ENCODE results near the gene TLR3. TPM values are rescaled to one million over a fixed set of nuclear protein-coding genes. Genes with fewer than 3 reads are reported as not detected.

Gene TLR3
- total and polyA plus RNA-seq, 4 donors = 3.2 to 15.1 (median 10.2) TPM

- Histone ChIP-seq H3K4me3 (no peak overlapping the region), H3K27ac (ENCODE audit: low read depth in 1 of 2, low read length in 1 of 2) (peak overlapping the region in 1 of 2 donors; percentile 76), H3K9me3 (ENCODE audit: control insufficient read depth in 4 of 4, insufficient read depth in 3 of 4, low read length in 3 of 4) (no peaks in the 10 kb centered on the region), H3K4me1 (ENCODE audit: control insufficient read depth in 5 of 5, insufficient read depth in 5 of 5, low read length in 5 of 5) (peaks cover 2 to 5% (median 3%) of the 10 kb centered on the region in 5 donors), H3K36me3 (ENCODE audit: control insufficient read depth in 4 of 4, insufficient read depth in 4 of 4, low read length in 4 of 4) (peaks cover 0 to 3% (median 0%) of the 10 kb centered on the region in 4 donors), H3K9ac (ENCODE audit: insufficient read depth in 1 of 2, low read length in 2 of 2) (no peak overlapping the region), H3K27me3 (ENCODE audit: control insufficient read depth in 3 of 3, insufficient read depth in 3 of 3, low read length in 2 of 3) (no peaks in the 10 kb centered on the region)
- TF ChIP-seq CTCF (IDR thresholded peaks at IDR 0.05; ENCODE audit: control extremely low read depth, extremely low read depth) = no peak
- DNase-seq (peak; percentile 23 to 45 (median 25)), ATAC-seq (ENCODE audit: insufficient read depth, low FRiP score) (peak; percentile 73)
- 47 to 72% methylated on average over 7 of the region's 7 CpGs for WGBS, 2 donors
These were observed 5.2 kb downstream of the TLR3 start for GRCh38 chr4:186074189-186074588.

- H3K36me3 ChIP-seq (ENCODE audit: control insufficient read depth in 4 of 4, insufficient read depth in 4 of 4, low read length in 4 of 4) = peaks cover 0 to 7% (median 2%) of the 10 kb centered on the region in 4 donors
- 73 to 81% methylated on average over 11 of the region's 11 CpGs for WGBS, 2 donors
- peak in 2 of 3 donors; percentile 17 to 41 for DNase-seq
- TF ChIP-seq CTCF (IDR thresholded peaks at IDR 0.05; ENCODE audit: control extremely low read depth, extremely low read depth) = no peak
- H3K4me1 ChIP-seq (ENCODE audit: control insufficient read depth in 5 of 5, insufficient read depth in 5 of 5, low read length in 5 of 5) = peaks cover 0 to 11% (median 2%) of the 10 kb centered on the region in 5 donors
- no peaks in the 10 kb centered on the region for H3K9me3 ChIP-seq (ENCODE audit: control insufficient read depth in 4 of 4, insufficient read depth in 3 of 4, low read length in 3 of 4)
- H3K27me3 ChIP-seq (ENCODE audit: control insufficient read depth in 3 of 3, insufficient read depth in 3 of 3, low read length in 2 of 3) = no peaks in the 10 kb centered on the region
- H3K27ac ChIP-seq (ENCODE audit: low read depth in 1 of 2, low read length in 1 of 2) = peak overlapping the region in 1 of 2 donors; percentile 44
- no peak for ATAC-seq (ENCODE audit: insufficient read depth, low FRiP score)
- no peak overlapping the region for H3K4me3 ChIP-seq
- no peak overlapping the region for H3K9ac ChIP-seq (ENCODE audit: insufficient read depth in 1 of 2, low read length in 2 of 2)
These were observed 10.2 kb downstream of the TLR3 start for GRCh38 chr4:186078981-186079638.

- ATAC-seq (ENCODE audit: insufficient read depth, low FRiP score) (no peak), DNase-seq (no peak)
- H3K4me1 ChIP-seq (ENCODE audit: control insufficient read depth in 5 of 5, insufficient read depth in 5 of 5, low read length in 5 of 5) = peaks cover 0 to 11% (median 2%) of the 10 kb centered on the region in 5 donors
- no peaks in the 10 kb centered on the region for H3K27me3 ChIP-seq (ENCODE audit: control insufficient read depth in 3 of 3, insufficient read depth in 3 of 3, low read length in 2 of 3)
- no peak overlapping the region for H3K27ac ChIP-seq (ENCODE audit: low read depth in 1 of 2, low read length in 1 of 2)
- H3K9ac ChIP-seq (ENCODE audit: insufficient read depth in 1 of 2, low read length in 2 of 2) = no peak overlapping the region
- no peaks in the 10 kb centered on the region for H3K9me3 ChIP-seq (ENCODE audit: control insufficient read depth in 4 of 4, insufficient read depth in 3 of 4, low read length in 3 of 4)
- H3K4me3 ChIP-seq = no peak overlapping the region
- no peak for TF ChIP-seq CTCF (IDR thresholded peaks at IDR 0.05; ENCODE audit: control extremely low read depth, extremely low read depth)
- WGBS, 2 donors = 87 to 91% methylated on average over 9 of the region's 9 CpGs
- peaks cover 0 to 7% (median 2%) of the 10 kb centered on the region in 4 donors for H3K36me3 ChIP-seq (ENCODE audit: control insufficient read depth in 4 of 4, insufficient read depth in 4 of 4, low read length in 4 of 4)
These were observed 10.7 kb downstream of the TLR3 start for GRCh38 chr4:186079694-186080093.

Measured in lung (tissue), 12 donors.